KOPT-K1 (cell line): ENCODE results near the gene TMC4.
"Not testable (repeated sequence)": the region's sequence is repeated elsewhere in the genome, so short reads cannot be mapped to it uniquely, and the experiment has no call there.

ENCODE experiments used
- H3K27ac ChIP-seq: fragments of 200-600 bp; sonication (generic); 2 replicates; pipeline ENCODE4 v1.5.1; 2016; ENCODE audit warnings: antibody characterized with exemption, mild to moderate bottlenecking, low read depth, low read length; ENCODE audit not compliant: poor library complexity, severe bottlenecking
- H3K36me3 ChIP-seq: fragments of 200-600 bp; sonication (generic); 2 replicates; pipeline ENCODE4 v1.5.1; 2017; ENCODE audit warnings: antibody characterized with exemption, mild to moderate bottlenecking, low read length, moderate library complexity; ENCODE audit not compliant: insufficient read depth
- H3K9me3 ChIP-seq: fragments of 200-600 bp; sonication (generic); 2 replicates; pipeline ENCODE4 v1.5.1; 2017; ENCODE audit warnings: antibody characterized with exemption, low read length, mild to moderate bottlenecking; ENCODE audit not compliant: insufficient read depth, poor library complexity, severe bottlenecking

The TMC4 gene

DNA sequence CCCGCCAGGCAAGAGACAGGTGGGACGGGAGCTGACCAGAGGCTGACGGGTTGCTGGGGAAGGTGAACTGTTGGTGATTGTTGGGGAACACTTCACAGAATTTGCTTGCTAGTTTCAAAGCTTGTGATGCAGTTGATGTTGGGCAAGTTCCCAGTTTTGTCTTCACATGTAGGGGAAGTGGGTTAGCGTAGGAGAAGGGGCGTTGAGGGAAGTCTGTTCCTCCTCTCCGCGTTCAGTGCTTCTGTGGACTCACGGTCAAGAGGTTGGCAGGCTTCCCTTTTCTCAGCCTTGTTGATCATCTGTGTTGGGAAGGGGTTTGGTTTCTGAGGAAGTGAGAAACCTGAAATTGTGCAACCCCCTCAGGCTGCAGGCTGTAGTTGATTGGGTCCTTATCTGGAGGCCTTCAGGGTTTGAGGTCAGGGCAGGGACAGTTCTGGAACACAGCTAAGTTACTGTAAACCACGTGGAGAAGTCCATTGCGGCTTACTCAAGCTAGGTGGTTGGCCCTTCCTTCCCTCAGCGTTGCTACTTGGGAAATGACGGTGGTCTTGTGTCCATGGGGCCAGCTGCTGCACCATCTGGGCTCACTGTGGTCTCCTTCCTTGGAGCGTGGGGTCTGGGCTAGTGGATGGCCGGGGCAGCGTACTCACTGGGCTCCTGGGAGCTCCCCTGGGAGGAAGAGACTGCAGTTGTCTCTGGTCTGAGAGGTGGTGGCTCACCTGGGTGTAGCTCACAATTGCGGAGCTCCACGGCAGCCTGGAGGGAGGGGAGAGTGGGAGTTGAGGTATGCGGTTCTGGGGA lies 35.2 kb upstream of the TMC4 start:
- Histone ChIP-seq H3K36me3 (peaks cover 61% of the 10 kb centered on the region), H3K27ac (no peak overlapping the region), H3K9me3 (no peaks in the 10 kb centered on the region)

DNA sequence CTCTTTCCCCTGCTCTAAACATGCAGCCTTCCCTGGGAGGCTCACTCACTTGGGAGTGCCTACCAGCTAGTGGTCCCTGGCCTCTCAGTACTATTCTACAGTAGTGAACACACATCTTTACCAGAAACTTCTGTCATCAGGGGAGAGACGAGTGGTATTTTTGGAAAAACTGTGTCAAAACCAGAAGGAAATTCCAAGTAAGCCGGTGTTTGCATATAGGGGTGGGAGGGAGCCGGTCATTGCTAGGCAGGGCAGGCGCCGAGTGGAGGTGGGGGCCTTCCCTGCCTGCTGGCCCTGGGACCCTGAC lies 34.7 kb upstream of the TMC4 start:
- peaks cover 67% of the 10 kb centered on the region for H3K36me3 ChIP-seq
- H3K27ac ChIP-seq: no peak overlapping the region
- H3K9me3 ChIP-seq: no peaks in the 10 kb centered on the region

DNA sequence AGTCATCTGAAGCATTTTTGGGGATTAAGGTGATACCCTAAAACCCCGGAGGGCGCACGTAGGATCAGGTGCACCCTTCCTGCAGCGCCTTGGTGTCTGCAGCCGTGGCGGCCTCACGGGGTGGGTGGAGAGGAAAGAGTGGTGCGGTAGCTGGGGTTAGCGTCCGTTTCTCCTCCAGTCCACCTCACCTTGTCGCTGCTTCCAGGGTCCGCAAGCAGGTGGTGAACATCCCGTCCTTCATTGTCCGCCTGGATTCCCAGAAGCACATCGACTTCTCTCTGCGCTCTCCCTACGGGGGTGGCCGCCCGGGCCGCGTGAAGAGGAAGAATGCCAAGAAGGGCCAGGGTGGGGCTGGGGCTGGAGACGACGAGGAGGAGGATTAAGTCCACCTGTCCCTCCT lies 34.2 kb upstream of the TMC4 start:
- peaks cover 71% of the 10 kb centered on the region for H3K36me3 ChIP-seq
- not testable (repeated sequence) for H3K9me3 ChIP-seq, H3K27ac ChIP-seq

DNA sequence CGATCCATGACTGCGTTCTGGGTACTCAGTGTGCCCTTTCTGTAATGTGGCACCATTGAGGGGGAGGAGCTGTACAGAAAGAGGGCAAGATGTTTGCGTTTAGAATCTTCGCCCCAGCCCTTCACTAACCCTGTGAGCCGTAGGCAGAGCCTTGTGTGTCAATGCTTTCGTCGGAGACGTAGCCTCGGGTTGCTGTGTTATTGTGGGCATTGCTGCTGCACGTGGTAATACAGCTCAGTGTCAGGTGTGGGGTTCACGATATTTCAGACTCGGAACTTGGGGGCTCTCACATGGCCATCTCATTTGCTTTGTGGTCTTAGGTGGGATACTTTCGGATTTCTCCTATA lies 33.8 kb upstream of the TMC4 start:
- no peak overlapping the region for H3K27ac ChIP-seq
- H3K36me3 ChIP-seq: peaks cover 75% of the 10 kb centered on the region
- no peaks in the 10 kb centered on the region for H3K9me3 ChIP-seq

DNA sequence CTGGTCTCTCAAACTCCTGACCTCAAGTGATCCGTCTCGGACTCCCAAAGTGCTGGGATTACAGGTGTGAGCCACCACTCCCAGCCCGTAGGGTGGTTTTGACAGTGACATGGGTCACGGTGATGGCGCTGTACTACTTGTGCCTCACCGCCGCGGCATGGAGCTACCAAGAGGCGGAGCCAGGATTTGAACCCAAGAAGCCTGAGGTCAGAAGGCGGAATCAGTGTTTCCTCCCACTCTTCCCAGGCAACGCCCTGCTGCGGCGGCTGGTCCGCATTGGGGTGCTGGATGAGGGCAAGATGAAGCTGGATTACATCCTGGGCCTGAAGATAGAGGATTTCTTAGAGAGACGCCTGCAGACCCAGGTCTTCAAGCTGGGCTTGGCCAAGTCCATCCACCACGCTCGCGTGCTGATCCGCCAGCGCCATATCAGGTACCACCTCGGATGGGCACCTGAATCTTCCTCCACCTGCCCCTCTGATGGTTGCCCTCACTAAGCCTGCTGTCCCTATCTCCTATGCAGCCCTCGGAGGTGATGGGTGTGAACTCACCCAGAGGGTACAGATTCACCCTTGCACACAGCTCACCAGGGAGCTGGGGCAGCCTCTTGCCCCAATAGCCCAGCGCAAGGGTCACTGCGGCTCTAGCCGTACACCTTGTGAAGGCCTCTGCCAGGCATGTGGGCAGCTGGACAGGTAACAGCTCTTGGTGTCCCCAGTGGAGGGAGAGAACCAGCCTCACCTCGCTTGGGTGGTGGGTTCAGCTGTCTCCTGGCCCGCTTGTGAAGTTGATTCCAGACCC lies 33.3 kb upstream of the TMC4 start:
- H3K27ac ChIP-seq: no peak overlapping the region
- H3K36me3 ChIP-seq: peaks cover 81% of the 10 kb centered on the region
- no peaks in the 10 kb centered on the region for H3K9me3 ChIP-seq

DNA sequence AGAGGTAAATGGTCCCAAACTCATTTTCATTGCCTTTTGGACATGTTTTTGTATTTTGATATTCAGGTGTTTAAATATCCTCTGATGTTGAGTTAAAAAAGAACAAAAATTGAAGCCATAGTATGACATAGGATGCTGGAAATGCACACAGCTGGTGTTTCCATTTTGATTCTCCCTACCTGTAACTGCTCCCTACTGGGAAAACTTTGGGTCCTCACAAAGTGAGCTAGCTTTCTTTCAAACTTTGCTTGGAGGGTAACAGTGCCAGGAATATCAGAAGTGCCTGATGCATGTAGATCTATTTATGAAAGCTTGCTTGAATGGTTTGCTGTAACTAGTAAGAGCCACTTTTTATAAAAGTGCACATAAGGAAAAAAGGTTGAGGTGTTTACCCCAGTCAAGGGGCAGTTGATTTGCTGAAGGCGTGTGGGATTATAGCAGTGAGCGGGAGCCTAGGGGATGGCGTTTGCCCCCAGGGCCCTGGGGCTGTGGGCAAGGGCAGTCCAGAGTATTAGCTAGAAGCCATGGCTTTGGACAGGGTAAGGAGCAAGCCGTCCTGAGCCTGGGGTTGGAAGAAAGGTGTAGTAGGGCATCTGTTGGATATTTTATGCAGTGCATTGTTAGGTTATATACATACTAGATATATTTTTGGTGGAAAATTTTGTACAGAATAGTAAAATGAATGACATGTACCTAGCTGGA lies 32.0 kb upstream of the TMC4 start:
- H3K36me3 ChIP-seq: peaks cover 83% of the 10 kb centered on the region
- H3K27ac ChIP-seq: no peak overlapping the region
- H3K9me3 ChIP-seq: no peaks in the 10 kb centered on the region

DNA sequence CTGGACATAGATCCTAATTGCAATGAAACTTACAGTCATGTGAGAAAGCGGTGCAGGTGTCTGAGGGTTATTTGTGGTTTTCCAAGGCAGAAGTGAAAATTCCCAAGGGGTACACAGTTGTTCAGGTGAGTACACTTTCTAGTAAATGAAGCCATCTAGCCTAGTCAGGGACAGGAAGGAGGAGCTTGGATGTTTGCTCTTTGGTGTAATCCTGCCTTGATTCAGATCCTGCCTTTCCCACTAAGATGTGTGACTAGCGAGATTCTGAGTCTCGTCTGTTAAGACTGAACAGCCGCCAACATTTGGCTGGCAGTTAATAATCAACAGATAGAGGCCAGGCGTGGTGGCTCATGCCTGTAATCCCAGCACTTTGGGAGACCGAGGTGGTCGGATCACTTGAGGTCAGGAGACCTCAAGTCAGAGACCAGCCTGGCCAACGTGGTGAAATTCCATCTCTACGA lies 30.2 kb upstream of the TMC4 start:
- no peaks in the 10 kb centered on the region for H3K9me3 ChIP-seq
- peaks cover 72% of the 10 kb centered on the region for H3K36me3 ChIP-seq
- H3K27ac ChIP-seq: no peak overlapping the region

DNA sequence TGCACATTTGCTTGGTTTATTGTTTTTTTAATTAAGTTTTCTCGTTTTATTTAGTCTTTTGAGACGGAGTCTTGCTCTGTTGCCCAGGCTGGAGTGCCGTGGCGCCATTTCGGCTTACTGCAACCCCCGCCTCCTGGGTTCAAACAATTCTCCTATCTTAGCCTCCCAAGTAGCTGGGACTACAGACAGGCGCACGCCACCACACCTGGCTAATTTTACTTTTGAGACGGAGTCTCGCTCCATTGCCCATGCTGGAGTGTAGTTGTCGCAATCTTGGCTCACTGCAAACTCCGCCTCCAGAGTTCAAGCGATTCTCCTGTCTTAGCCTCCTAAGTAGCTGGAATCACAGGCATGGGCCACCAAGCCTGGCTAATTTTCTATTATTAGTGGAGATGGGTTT lies 29.0 kb upstream of the TMC4 start:
- Histone ChIP-seq H3K27ac (peak overlapping the region; percentile 80), H3K9me3 (no peaks in the 10 kb centered on the region), H3K36me3 (peaks cover 60% of the 10 kb centered on the region)

DNA sequence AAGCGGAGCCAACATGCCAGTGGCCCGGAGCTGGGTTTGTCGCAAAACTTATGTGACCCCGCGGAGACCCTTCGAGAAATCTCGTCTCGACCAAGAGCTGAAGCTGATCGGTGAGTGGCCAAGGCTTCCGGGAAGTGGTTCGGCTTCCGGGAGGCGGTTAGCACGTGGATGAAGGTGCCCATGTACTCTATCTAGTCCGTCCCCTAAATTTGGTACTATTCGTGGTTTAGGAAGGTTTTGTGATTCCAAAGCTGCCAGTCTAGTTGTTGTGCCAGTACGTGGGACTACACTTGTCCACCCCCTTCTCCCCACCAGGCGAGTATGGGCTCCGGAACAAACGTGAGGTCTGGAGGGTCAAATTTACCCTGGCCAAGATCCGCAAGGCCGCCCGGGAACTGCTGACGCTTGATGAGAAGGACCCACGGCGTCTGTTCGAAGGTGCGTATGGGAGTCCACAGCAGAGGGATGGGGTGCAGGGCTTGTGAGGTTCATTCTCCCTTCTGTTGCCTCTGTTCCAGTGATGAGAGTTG lies 28.3 kb upstream of the TMC4 start:
- H3K27ac ChIP-seq: peak overlapping the region; percentile 80
- H3K36me3 ChIP-seq: peaks cover 52% of the 10 kb centered on the region
- H3K9me3 ChIP-seq: no peaks in the 10 kb centered on the region

DNA sequence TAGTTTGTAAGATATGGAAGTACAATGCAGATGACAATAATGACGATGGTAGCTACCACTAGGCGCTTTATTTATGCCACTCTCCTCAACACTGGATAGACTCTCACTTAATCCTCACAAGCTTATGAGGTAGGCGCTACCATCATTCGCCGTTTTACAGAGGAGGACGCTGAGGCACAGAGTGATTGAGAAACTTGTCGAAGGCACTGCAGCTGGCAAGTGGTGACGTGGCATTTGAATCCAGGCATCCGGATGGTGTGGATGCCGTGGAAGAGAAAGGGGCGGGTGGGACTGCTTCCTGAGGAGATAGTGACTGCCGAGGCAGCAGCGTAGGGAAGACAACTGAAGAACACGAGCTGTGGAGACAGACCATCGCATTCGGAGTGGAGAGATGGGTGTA lies 26.4 kb upstream of the TMC4 start:
- Histone ChIP-seq H3K9me3 (no peaks in the 10 kb centered on the region), H3K27ac (no peak overlapping the region), H3K36me3 (peaks cover 46% of the 10 kb centered on the region)

DNA sequence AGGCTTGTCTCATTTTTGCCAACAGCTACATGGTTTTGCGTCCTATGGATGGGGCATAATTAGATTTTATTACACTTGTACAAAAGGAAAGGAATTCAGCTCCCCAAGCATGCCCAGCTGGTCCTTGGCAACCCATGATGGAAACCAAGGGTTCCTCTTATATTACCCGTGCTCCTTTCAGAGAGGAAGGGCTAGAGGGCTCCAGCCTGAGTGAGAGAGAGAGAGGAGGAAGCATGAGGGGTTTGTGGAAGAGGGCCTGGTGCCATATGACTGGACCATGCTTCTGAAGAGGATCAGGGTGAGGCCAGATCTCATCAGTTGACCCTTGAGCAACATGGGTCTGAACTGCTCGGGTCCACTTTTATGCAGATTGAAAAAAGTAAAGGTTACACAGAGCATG lies 24.2 kb upstream of the TMC4 start:
- Histone ChIP-seq H3K36me3 (peaks cover 36% of the 10 kb centered on the region), H3K9me3 (no peaks in the 10 kb centered on the region), H3K27ac (no peak overlapping the region)

DNA sequence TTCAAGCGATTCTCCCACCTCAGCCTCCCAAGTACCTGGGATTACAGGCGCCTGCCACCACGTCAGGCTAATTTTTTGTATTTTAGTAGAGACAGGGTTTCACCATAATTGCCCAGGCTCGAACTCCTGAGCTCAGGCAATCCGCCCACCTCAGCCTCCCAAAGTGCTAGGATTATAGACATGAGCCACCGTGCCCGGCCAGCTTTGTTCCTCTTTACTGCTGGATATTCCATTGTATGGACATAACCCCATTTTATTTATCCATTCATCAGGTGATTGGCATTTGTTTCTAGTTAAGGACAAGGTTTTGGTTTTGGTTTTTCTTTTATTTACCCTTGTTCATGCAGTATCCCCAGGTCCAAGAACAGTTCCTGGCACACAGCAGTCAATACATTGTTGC lies 23.6 kb upstream of the TMC4 start:
- Histone ChIP-seq H3K36me3 (peaks cover 31% of the 10 kb centered on the region), H3K27ac (no peak overlapping the region)

DNA sequence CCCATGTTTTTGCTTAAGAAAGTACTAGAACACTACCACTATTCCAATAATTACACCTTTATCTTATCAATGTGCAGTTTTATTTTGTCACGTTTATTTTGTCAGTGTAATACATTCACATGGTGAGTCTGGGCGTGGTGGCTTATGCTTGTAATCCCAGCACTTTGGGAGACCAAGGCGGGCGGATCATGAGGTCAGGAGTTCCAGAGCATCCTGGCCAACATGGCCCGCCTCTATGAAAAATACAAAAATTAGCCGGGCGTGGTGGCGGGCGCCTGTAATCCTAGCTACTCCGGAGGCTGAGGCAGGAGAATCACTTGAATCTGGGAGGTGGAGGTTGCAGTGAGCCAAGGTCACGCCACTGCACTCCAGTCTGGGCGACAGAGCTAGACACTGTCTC lies 21.5 kb upstream of the TMC4 start:
- not testable (repeated sequence) for H3K27ac ChIP-seq, H3K9me3 ChIP-seq
- H3K36me3 ChIP-seq: peaks cover 25% of the 10 kb centered on the region

More for the DNA sequence above, 23.6 kb upstream of the TMC4 start:
- no peaks in the 10 kb centered on the region for H3K9me3 ChIP-seq

DNA sequence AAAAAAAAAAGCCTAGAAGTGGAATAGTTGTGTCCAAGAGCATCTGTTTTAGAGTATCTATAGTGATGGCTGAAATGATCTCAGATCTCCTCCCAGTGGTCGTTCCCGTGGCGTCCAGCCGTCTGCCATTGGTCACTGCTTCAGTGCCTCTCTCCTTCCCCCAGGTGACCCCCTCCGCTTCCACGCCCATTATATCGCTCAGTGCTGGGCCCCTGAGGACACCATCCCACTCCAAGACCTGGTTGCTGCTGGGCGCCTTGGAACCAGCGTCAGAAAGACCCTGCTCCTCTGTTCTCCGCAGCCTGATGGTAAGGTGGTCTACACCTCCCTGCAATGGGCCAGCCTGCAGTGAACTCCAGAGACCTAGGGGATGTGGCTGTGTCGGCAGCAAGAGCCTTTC lies 20.1 kb upstream of the TMC4 start:
- Histone ChIP-seq H3K9me3 (no peaks in the 10 kb centered on the region), H3K27ac (no peak overlapping the region), H3K36me3 (peaks cover 25% of the 10 kb centered on the region)

DNA sequence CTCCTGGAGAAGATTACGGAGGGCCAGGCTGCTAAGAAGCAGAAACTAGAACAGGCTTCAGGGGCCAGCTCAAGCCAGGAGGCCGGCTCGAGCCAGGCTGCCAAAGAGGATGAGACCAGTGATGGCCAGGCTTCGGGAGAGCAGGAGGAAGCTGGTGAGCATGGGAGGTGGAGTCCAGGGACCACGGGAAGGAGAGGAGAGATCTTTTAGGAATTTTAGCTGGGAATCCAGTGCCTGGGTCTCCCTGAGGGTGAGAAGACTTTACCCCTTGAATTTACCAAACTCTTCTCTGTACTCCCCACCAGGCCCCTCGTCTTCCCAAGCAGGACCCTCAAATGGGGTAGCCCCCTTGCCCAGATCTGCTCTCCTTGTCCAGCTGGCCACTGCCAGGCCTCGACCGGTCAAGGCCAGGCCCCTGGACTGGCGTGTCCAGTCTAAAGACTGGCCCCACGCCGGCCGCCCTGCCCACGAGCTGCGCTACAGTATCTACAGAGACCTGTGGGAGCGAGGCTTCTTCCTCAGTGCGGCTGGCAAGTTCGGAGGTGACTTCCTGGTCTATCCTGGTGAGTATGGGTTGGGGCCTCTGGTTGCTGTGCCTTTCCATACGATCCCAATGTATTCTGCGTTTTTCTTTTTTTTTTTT lies 19.0 kb upstream of the TMC4 start:
- H3K9me3 ChIP-seq: no peaks in the 10 kb centered on the region
- peaks cover 28% of the 10 kb centered on the region for H3K36me3 ChIP-seq
- H3K27ac ChIP-seq: peak overlapping the region; percentile 86
